ENCODE data around the gene NIPA2. TPM values are rescaled to one million over a fixed set of nuclear protein-coding genes. Genes with fewer than 3 reads are reported as not detected.

The NIPA2 gene
- total and polyA plus RNA-seq, 2 donors (not counting 1 experiment from before 2014, with no cell fraction given), result 47.7 to 64.7 TPM

DNA sequence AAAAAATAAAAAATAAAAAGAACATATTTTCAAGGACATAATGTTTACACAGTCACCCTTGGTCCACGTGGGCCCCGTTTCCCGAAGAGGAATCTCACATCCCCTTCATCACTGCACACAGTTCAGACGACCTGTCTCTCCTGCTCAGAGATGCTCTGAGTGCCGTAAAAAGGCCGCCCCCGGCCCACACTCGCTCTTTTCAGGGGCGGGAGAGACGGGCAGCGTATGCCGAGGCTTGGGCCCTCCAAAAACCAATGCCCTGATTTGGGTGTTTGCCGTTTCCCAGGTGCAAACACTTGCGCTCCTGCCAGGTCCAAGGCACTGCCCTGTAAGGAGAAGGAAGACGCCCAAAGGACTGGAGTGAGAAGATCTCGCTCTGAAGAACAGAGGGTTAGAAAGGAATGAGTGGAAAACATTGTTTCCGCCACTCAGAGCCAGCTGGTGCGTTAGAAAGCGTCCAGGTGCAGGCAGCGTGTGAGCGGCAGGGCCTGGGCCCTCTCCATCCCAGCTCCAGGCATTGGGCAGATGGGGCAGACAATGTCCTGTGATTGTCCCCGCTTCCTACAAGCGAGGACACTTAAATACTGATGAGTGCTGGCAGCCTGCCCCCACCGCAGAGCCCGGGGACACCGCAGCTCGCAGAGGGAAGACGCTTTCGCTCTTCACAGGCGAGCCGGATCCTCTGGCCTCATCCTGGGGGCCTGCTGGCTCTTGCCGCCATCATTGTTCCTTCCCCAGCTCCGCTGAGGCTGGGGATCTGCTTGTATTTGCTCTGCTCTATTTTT, 53.2 kb downstream of the NIPA2 start:
- H3K27ac ChIP-seq (ENCODE audit: insufficient read depth, low read length), result no peak overlapping the region

DNA sequence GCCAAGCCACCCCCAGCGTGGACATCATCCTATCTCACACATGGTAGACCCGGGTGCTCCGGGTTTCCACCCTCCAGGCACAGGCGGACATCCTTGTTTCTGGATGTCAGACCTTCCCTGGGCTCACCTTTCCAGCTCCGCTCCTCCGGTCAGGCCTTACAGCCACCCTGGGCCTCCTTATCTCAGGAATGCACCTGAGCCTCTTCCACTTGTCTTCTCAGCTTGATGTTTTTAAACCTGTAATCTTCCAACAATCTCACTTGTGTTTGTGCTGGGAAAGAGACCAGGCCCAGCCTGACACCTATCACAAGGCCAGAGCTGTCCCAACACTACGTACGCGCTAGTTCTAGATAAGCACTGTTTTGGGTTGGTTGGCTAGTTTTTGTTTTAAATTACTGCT, 53.9 kb downstream of the NIPA2 start:
- no peaks in the 10 kb centered on the region for H3K27me3 ChIP-seq (ENCODE audit: control insufficient read depth, insufficient read depth, low read length)
- peaks cover 15% of the 10 kb centered on the region for H3K4me1 ChIP-seq (ENCODE audit: control insufficient read depth, extremely low read depth, insufficient read depth, low read length)
- TF ChIP-seq EZH2 (IDR thresholded peaks at IDR 0.05; ENCODE audit: low read length, missing control alignments), result no peak
- TF ChIP-seq, protein P1, sequence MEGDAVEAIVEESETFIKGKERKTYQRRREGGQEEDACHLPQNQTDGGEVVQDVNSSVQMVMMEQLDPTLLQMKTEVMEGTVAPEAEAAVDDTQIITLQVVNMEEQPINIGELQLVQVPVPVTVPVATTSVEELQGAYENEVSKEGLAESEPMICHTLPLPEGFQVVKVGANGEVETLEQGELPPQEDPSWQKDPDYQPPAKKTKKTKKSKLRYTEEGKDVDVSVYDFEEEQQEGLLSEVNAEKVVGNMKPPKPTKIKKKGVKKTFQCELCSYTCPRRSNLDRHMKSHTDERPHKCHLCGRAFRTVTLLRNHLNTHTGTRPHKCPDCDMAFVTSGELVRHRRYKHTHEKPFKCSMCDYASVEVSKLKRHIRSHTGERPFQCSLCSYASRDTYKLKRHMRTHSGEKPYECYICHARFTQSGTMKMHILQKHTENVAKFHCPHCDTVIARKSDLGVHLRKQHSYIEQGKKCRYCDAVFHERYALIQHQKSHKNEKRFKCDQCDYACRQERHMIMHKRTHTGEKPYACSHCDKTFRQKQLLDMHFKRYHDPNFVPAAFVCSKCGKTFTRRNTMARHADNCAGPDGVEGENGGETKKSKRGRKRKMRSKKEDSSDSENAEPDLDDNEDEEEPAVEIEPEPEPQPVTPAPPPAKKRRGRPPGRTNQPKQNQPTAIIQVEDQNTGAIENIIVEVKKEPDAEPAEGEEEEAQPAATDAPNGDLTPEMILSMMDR (conservative IDR thresholded peaks at IDR 0.05 in 1 of 2, IDR thresholded peaks at IDR 0.05 in 1 of 2; ENCODE audit: low read depth in 1 of 2, low read length in 2 of 2), result no peak

More for the DNA sequence above, 53.2 kb downstream of the NIPA2 start:
- H3K79me2 ChIP-seq (ENCODE audit: control insufficient read depth, insufficient read depth, low read length), result no peaks in the 10 kb centered on the region
- H3K36me3 ChIP-seq (ENCODE audit: control insufficient read depth, insufficient read depth, low read length), result peaks cover 7% of the 10 kb centered on the region
- H3K4me3 ChIP-seq (replicated peaks in 1 of 4; ENCODE audit: control extremely low read depth in 1 of 4, insufficient read depth in 1 of 4, low read depth in 3 of 4, low read length in 4 of 4), result no peak overlapping the region
- H4K20me1 ChIP-seq (ENCODE audit: control insufficient read depth, extremely low read depth, insufficient read depth, low read length), result no peaks in the 10 kb centered on the region
- peaks cover 21% of the 10 kb centered on the region for H3K4me1 ChIP-seq (ENCODE audit: control insufficient read depth, extremely low read depth, insufficient read depth, low read length)
- no peaks in the 10 kb centered on the region for H3K9me3 ChIP-seq (ENCODE audit: control insufficient read depth, insufficient read depth, low read depth, low read length)
- H3K4me2 ChIP-seq (ENCODE audit: extremely low read depth, insufficient read depth, low read length), result no peak overlapping the region
- no peak for TF ChIP-seq EZH2 (IDR thresholded peaks at IDR 0.05; ENCODE audit: low read length, missing control alignments)
- TF ChIP-seq, protein P1 (conservative IDR thresholded peaks at IDR 0.05 in 1 of 2, IDR thresholded peaks at IDR 0.05 in 1 of 2; ENCODE audit: low read depth in 1 of 2, low read length in 2 of 2), result no peak
- H2AFZ ChIP-seq (ENCODE audit: low read length), result no peak overlapping the region
- DNase-seq (ENCODE audit: low read depth in 2 of 2), result no peak
- no peak overlapping the region for H3K9ac ChIP-seq (ENCODE audit: insufficient read depth, low read length)
- H3K27me3 ChIP-seq (ENCODE audit: control insufficient read depth, insufficient read depth, low read length), result no peaks in the 10 kb centered on the region

DNA sequence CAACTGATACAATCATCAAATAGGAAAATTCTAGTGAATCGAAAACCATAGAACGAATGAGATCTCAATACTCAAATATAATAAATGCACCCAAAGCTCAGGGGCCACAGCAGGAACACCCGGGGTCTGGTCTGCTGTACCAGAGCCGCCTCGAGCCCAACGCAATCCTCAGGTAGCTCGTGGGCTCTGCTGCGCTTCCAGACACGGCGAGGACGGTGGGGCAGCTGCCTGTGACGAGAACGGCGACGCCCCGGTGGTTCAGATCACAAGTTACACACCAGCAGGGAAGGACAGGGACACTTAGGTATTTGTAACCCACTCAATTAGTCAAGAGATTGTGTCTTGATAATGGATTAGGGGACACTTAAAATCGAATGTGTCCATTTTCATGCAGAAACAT, 54.6 kb downstream of the NIPA2 start:
- no peak for DNase-seq (ENCODE audit: low read depth in 2 of 2)
- Histone ChIP-seq H3K36me3 (ENCODE audit: control insufficient read depth, insufficient read depth, low read length) (peaks cover 7% of the 10 kb centered on the region), H3K9ac (ENCODE audit: insufficient read depth, low read length) (no peak overlapping the region), H3K27me3 (ENCODE audit: control insufficient read depth, insufficient read depth, low read length) (no peaks in the 10 kb centered on the region), H3K27ac (ENCODE audit: insufficient read depth, low read length) (no peak overlapping the region), H3K4me3 (replicated peaks in 1 of 4; ENCODE audit: control extremely low read depth in 1 of 4, insufficient read depth in 1 of 4, low read depth in 3 of 4, low read length in 4 of 4) (no peak overlapping the region), H4K20me1 (ENCODE audit: control insufficient read depth, extremely low read depth, insufficient read depth, low read length) (no peaks in the 10 kb centered on the region), H3K4me2 (ENCODE audit: extremely low read depth, insufficient read depth, low read length) (no peak overlapping the region), H2AFZ (ENCODE audit: low read length) (no peak overlapping the region), H3K9me3 (ENCODE audit: control insufficient read depth, insufficient read depth, low read depth, low read length) (no peaks in the 10 kb centered on the region), H3K4me1 (ENCODE audit: control insufficient read depth, extremely low read depth, insufficient read depth, low read length) (peaks cover 9% of the 10 kb centered on the region), H3K79me2 (ENCODE audit: control insufficient read depth, insufficient read depth, low read length) (no peaks in the 10 kb centered on the region)
- TF ChIP-seq, protein P1 (conservative IDR thresholded peaks at IDR 0.05 in 1 of 2, IDR thresholded peaks at IDR 0.05 in 1 of 2; ENCODE audit: low read depth in 1 of 2, low read length in 2 of 2), result no peak
- TF ChIP-seq EZH2 (IDR thresholded peaks at IDR 0.05; ENCODE audit: low read length, missing control alignments), result no peak

More for the DNA sequence above, 53.9 kb downstream of the NIPA2 start:
- Histone ChIP-seq H2AFZ (ENCODE audit: low read length) (no peak overlapping the region), H3K4me3 (replicated peaks in 1 of 4; ENCODE audit: control extremely low read depth in 1 of 4, insufficient read depth in 1 of 4, low read depth in 3 of 4, low read length in 4 of 4) (no peak overlapping the region), H3K79me2 (ENCODE audit: control insufficient read depth, insufficient read depth, low read length) (no peaks in the 10 kb centered on the region), H3K36me3 (ENCODE audit: control insufficient read depth, insufficient read depth, low read length) (peaks cover 7% of the 10 kb centered on the region), H3K9ac (ENCODE audit: insufficient read depth, low read length) (no peak overlapping the region), H3K4me2 (ENCODE audit: extremely low read depth, insufficient read depth, low read length) (no peak overlapping the region), H3K9me3 (ENCODE audit: control insufficient read depth, insufficient read depth, low read depth, low read length) (no peaks in the 10 kb centered on the region), H3K27ac (ENCODE audit: insufficient read depth, low read length) (no peak overlapping the region), H4K20me1 (ENCODE audit: control insufficient read depth, extremely low read depth, insufficient read depth, low read length) (no peaks in the 10 kb centered on the region)
- DNase-seq (ENCODE audit: low read depth in 2 of 2), result no peak
